Ammon's horn (tissue), 1 donor: ENCODE measurements around the gene CHST4.
"Not testable (repeated sequence)": the region's sequence is repeated elsewhere in the genome, so short reads cannot be mapped to it uniquely, and the experiment has no call there.

Source experiments
- DNase-seq: peaks from one replicate; pipeline ENCODE4 v3.0.0-alpha.2; 2016; ENCODE audit warnings: low spot score

The CHST4 gene

DNA sequence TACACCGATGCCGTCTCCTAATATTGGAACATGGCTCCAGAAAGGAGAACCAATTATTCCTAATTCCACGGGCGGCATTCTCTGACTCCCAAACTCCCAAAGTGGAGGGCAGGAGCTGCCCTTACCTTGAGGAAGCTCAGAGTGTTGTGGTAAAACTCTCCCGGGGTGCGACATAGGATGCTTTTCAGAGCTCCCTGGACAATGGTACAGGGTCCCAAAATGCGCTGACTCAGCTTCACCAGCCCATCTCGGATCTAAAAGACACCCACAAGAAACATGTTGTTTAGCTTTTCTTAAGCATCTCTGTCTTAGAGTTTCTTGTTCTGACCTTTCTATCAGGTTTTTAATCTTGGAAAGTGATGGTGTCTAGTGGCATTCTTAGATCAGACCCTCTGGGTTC lies 43.9 kb downstream of the CHST4 start:
- no peak for DNase-seq

DNA sequence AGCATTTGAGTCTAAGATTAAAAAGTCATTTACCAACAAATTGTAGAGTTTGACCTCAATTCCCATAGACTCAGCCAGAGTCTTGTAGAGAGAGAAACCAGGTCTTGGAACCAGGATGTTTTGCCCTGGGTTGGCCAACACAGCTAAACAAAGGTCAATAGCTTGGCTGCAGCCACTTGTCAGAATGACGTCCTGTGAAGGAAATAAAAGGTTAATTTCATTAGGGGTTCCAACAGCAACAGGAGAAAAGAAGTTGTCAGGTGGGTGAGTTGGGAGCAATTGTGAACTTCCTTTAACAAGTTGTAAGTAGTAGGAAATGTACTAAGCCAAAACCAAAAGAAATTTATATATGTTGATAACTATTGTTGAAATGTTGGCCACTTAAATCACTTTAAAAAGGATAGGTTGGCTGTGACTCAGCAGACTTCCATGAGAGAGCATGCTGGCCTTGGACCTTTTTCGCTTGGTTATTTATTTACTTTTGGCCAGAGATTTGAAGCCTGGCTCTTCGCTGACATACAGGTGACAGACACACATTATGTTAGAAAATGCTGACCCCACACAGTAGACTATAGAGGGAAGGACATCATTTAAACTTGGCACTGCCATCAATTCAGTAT lies 46.4 kb downstream of the CHST4 start:
- DNase-seq, result no peak

DNA sequence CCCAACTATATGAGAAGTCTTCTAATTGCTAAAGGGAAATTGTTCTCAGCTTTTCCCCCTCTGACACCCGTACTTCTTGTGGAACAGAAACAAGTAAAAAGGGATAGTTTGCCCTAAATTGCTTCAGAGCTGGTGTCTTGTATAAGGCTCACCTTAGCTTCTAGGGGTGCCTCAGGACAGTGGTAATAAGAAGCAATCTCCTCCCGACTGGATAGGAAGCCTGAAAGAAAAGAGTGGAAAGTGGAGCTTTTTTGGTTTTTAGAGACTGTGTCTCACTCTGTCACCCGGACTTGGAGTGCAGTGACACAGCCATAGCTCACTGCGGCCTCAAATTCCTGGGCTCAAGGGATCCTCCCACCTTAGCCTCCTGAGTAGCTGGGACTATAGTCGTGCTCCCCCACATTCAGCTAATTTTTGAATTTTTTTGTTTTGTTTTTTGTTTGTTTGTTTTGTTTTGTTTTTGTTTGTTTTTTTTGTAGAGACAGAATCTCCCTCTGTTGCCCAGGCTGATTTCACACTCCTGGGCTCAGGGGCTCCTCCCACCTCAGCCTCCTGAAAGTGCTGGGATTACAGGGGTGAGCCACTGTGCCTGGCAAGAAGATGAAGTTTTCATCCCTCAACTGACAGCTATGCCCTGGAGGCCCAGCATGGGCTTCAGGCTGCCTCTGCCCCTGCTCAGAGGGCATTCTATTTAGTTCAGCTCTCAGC lies 47.3 kb downstream of the CHST4 start:
- DNase-seq, result no peak

GRCh38 chr16:71574702-71575101 lies 48.5 kb downstream of the CHST4 start:
- DNase-seq, result no peak

GRCh38 chr16:71576971-71577370 lies 50.7 kb downstream of the CHST4 start, which contains the start of gene TAT:
TAT (minus strand) TSS chr16:71577092; CDS start chr16:71576415, 677 bp downstream.
- DNase-seq, result no peak

DNA sequence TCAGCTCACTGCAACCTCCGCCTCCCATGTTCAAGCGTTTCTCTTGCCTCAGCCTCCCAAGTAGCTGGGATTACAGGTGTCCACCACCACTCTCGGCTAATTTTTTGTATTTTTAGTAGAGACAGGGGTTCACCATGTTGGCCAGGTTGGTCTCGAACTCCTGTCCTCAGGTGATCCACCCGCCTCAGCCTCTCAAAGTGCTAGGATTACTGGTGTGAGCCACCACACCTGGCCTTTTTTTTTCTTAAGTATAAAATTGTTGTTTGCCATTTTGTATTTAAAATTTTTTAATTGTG lies 56.3 kb downstream of the CHST4 start:
- DNase-seq, result not testable (repeated sequence)

- DNase-seq, result no peak
These were observed 58.5 kb downstream of the CHST4 start for GRCh38 chr16:71584543-71585317.

- no peak for DNase-seq
These were observed 59.1 kb downstream of the CHST4 start for GRCh38 chr16:71585318-71585703.
